ENCODE data around the gene ABCD1.
A peak's percentile ranks its signal among the peaks of the same experiment; 100 is the strongest.

The ABCD1 gene

DNA sequence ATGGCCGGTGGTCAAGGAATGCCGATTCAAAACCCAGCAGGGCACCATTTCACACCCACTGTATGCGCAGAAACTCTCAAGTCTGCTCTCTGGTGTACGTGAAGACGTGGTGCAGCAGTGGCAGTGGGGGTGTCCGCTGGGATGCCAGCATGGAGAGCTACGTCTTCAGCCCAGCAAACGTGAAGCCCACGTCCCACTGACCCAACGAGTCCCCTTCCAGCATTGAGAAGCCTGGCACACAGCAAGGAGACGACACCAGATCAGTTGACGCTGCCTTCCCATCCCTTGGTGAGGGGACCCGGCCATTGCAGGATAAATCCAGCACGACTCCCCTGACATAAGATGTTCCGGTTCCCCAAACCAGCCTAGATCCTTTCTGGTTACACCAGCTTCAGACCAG lies 37.2 kb downstream of the ABCD1 start:
- DNase-seq = no peak

DNA sequence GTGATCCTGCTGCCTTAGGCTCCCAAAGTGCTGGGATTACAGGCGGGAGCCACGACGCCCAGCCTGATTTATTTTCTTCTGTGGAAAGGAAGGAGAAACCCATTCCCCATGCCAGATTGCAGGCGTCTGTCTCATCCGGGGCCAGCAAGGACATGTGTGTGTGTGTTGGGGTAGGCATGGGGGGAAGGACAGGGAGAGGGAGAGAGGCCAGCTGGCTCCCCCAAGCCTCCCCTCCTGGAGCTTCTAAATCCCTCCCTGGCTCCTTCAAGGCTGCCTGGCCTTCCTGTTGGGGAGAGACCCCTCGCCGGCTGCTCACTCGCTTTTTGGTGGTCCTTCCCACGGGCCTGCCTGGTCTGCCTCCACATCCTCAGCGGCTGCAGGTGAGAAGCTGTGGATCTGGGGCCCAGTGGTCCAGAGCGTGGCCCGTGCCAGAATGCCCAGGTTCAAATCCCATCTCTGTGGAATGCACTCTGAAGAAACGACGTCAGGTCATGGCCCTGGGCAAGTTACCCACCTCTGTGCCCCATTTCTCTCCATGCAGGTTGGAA lies 38.0 kb downstream of the ABCD1 start:
- no peak for DNase-seq

- DNase-seq = no peak
These were observed 38.8 kb downstream of the ABCD1 start for GRCh38 chrX:153763298-153763932.

DNA sequence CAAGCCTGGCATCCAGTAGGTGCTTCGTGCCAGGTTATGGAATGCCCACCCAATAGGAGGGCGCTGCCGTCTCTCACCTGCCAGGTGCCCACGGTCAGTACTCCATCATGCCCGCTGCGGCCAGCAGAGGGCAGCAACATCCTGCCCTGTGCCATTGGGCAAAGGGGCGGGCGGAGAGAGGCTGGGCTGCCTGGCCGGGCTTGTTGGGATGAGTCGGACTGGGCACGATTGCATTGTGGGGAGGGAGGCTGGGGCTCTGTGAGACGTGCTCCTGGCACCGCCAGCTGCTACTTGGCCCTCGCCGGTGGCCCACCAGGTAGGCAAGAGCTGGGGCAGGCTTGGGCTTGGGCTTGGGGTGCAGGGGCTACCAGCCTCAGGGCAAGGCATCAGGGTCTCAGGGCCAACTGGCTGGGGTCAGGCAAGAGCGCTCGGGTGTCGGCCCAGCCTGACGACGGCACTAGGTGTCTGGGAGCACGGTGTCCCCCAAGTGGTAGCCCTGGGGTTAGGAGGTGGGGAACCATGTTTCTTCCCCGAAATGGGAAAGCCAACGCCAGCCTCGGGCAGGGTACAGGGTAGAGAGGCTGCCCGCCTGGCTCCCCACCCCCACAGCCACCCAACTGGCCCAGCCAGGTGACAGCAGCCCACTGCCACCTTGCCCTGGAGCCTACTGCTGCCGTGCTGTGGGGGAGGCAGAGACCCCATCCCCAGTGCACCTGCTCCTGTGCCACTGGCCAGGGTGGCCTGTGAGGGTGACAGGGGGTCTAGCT lies 39.5 kb downstream of the ABCD1 start, which contains the start of gene PLXNB3:
Gene PLXNB3 (plus strand): TSS at position 261 of the 767 bp plus-strand sequence. CDS start 1,287 bp downstream, outside the sequence.
- peak in 49 of 51 donors; percentile 11 to 94 (median 72) for DNase-seq

GRCh38 chrX:153764786-153765137 lies 40.1 kb downstream of the ABCD1 start:
- peak in 3 of 51 donors; percentile 47 to 73 (median 71) for DNase-seq

GRCh38 chrX:153765138-153766079 lies 40.8 kb downstream of the ABCD1 start:
- peak in 49 of 51 donors; percentile 22 to 97 (median 82) for DNase-seq

DNA sequence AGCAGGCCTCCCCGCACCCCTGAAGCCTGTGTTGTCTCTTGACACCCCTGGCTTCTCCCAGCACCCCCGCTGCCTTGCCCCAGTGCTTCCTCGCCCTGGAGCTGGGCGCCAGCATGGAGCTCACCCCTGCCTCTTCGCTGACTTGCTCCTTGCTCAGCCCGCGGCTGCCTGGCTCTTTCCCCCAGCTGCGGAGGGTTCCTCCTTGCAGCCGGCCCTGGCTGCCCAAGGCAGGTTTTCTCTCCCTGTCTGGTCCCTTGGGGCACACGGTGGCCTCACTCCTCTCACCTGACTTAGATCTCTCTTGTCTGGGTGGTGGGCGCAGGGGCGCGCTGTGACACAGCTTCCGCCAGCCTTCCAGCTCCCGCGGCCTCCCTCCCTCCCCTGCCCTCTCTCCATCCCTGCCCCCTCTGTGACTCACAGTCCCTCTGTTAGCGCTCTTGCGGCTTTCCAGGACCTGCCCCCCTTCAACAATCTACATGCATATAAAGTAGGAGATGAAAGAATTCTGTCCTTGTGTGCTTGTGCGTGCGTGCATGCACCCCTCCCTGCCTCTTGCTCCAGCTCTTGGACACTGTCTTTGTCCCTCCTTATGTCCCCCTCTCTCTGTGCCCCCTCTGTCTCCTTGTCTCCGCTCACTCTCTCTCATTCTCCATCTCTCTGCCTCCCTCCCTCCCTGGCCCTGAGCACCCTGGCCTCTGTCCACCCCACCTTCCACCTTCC lies 41.6 kb downstream of the ABCD1 start:
- DNase-seq = peak in 29 of 51 donors; percentile 9 to 68 (median 40)

GRCh38 chrX:153766871-153767673 lies 42.4 kb downstream of the ABCD1 start:
- peak in 1 of 51 donors; percentile 33 for DNase-seq

- DNase-seq = no peak
These were observed 43.0 kb downstream of the ABCD1 start for GRCh38 chrX:153767674-153768055.

DNA sequence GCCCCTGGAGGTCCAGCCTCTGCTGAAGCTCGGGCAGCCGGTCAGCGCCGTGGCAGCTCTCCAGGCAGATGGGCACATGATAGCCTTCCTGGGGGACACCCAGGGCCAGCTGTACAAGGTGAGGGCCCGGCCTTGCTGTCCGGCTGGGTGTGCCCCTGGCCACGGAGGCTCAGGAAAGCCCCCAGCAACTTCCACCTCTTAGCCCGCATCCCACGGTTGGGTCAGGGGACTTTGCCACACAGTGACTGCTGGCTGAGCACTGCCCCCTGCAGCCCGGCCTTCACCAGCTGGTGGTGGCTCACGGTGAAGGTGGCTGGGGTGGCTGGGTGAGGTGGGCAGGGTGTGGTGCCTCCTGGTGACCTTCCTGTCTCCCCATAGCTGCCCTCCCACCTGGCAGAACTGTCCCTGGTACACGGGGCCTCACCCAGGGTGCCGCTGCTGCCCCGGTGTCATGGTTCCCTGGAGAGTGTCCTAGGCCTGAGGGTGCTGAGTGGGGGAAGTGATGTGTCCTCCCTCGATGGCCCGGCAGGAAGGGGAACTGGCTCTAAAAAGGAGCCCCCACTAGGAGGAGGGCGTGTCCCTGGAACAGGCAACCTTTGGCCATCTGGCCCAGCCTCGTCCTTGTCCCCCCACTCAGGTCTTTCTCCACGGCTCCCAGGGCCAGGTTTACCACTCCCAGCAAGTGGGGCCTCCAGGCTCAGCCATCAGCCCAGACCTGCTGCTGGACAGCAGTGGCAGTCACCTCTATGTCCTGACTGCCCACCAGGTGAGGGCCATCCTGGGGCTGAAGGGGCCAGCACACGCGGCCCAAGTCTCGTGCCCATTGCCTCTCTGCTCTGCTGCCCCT lies 43.9 kb downstream of the ABCD1 start:
- no peak for DNase-seq

GRCh38 chrX:153769158-153769864 lies 44.7 kb downstream of the ABCD1 start:
- no peak for DNase-seq

GRCh38 chrX:153769865-153770600 lies 45.4 kb downstream of the ABCD1 start:
- DNase-seq = peak in 2 of 51 donors; percentile 11 to 19

DNA sequence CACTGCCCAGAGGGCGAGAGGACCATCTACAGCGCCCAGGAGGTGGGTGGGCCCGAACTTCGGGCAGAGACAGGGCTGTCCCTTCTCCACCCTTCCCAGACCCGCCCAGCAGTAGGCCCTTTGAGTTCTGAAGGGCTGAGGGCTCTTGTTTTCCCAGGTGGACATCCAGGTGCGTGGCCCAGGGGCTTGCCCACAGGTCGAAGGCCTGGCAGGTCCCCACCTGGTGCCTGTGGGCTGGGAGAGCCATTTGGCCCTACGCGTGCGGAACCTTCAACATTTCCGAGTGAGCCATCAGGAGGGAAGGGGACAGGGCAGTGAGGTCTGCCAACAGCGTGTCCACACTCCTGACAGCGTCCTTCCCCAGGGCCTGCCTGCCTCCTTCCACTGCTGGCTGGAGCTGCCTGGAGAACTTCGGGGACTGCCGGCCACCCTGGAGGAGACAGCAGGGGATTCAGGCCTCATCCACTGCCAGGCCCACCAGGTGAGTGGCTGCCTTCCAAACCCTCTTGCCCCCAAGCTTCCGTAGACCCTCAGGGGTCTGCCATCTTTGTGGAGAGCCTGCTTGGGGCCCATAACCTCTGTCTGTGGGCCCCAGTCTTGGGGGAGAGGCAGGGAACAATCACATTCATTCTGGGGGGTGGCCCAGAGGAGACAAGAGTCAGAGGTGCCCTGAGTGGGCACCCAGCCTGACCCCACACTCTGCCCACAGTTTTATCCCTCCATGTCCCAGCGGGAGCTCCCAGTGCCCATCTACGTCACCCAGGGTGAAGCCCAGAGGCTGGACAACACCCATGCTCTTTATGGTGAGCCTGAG lies 46.2 kb downstream of the ABCD1 start:
- DNase-seq = no peak

- DNase-seq = no peak
These were observed 47.0 kb downstream of the ABCD1 start for GRCh38 chrX:153771415-153772315.

All from hypothalamus (tissue), 51 donors.